Measurements from ENCODE around the gene RPL10. TPM values are rescaled to one million over a fixed set of nuclear protein-coding genes. Genes with fewer than 3 reads are reported as not detected.
A peak's percentile ranks its signal among the peaks of the same experiment; 100 is the strongest.

RPL10 gene
- total and polyA plus RNA-seq, 2 of the 13 experiments (the other 11 are each of a cell fraction or from before 2014, with no cell fraction given) = 2,381 to 4,713 TPM

- TF ChIP-seq SKIL (CRISPR knock-in tag; IDR thresholded peaks at IDR 0.05; ENCODE audit: borderline replicate concordance) (peak; percentile 36; the same call in 1 of the 2 replicates), SP140L (CRISPR knock-in tag; IDR thresholded peaks at IDR 0.05; ENCODE audit: borderline replicate concordance) (no peak), MYNN (CRISPR knock-in tag; IDR thresholded peaks at IDR 0.05; ENCODE audit: low read depth) (0 out of 2 replicates have a peak, but pooled peaks have one; percentile 42), ZSCAN20 (CRISPR knock-in tag; IDR thresholded peaks at IDR 0.05; ENCODE audit: borderline replicate concordance) (no peak), BORCS8-MEF2B (CRISPR knock-in tag; IDR thresholded peaks at IDR 0.05) (peak; percentile 57; the same call in 1 of the 2 replicates), ARNTL (CRISPR knock-in tag; IDR thresholded peaks at IDR 0.05) (no peak), SAP130 (CRISPR knock-in tag; IDR thresholded peaks at IDR 0.05; ENCODE audit: low read depth) (peak; percentile 91), ZNF747 (CRISPR knock-in tag; IDR thresholded peaks at IDR 0.05; ENCODE audit: borderline replicate concordance) (peak; percentile 33; the same call in 1 of the 2 replicates), ZNF720 (CRISPR knock-in tag; IDR thresholded peaks at IDR 0.05) (no peak), ZMYM2 (CRISPR knock-in tag; IDR thresholded peaks at IDR 0.05) (no peak), PAF1 (CRISPR knock-in tag; IDR thresholded peaks at IDR 0.05) (no peak), ZNF143 (CRISPR knock-in tag; IDR thresholded peaks at IDR 0.05) (no peak), ZFP82 (CRISPR knock-in tag; IDR thresholded peaks at IDR 0.05; ENCODE audit: borderline replicate concordance) (no peak), TMF1 (CRISPR knock-in tag; IDR thresholded peaks at IDR 0.05; ENCODE audit: low read depth) (peak; percentile 29; the same call in 1 of the 2 replicates), U2AF2 (IDR thresholded peaks at IDR 0.05; ENCODE audit: low read depth, low read length) (no peak), PCBP2 (optimal IDR thresholded peaks at IDR 0.05; ENCODE audit: low read depth, low read length, poor library complexity, severe bottlenecking) (no peak), KAT7 (CRISPR knock-in tag; IDR thresholded peaks at IDR 0.05; ENCODE audit: borderline replicate concordance) (no peak), ZNF607 (CRISPR knock-in tag; IDR thresholded peaks at IDR 0.05; ENCODE audit: borderline replicate concordance) (no peak), PCBP1 (IDR thresholded peaks at IDR 0.05; ENCODE audit: borderline replicate concordance, low read depth, low read length) (no peak), PHF8 (CRISPR knock-in tag; IDR thresholded peaks at IDR 0.05) (peak; percentile 61), ZNF274 (CRISPR knock-in tag; IDR thresholded peaks at IDR 0.05) (peak; percentile 72), ZNF10 (CRISPR knock-in tag; IDR thresholded peaks at IDR 0.05; ENCODE audit: borderline replicate concordance, low read depth) (no peak)
- TF ChIP-seq, protein P1, sequence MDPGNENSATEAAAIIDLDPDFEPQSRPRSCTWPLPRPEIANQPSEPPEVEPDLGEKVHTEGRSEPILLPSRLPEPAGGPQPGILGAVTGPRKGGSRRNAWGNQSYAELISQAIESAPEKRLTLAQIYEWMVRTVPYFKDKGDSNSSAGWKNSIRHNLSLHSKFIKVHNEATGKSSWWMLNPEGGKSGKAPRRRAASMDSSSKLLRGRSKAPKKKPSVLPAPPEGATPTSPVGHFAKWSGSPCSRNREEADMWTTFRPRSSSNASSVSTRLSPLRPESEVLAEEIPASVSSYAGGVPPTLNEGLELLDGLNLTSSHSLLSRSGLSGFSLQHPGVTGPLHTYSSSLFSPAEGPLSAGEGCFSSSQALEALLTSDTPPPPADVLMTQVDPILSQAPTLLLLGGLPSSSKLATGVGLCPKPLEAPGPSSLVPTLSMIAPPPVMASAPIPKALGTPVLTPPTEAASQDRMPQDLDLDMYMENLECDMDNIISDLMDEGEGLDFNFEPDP (CRISPR knock-in tag; conservative IDR thresholded peaks at IDR 0.05) = no peak
- TF ChIP-seq, protein P2, sequence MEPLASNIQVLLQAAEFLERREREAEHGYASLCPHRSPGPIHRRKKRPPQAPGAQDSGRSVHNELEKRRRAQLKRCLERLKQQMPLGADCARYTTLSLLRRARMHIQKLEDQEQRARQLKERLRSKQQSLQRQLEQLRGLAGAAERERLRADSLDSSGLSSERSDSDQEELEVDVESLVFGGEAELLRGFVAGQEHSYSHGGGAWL (CRISPR knock-in tag; IDR thresholded peaks at IDR 0.05) = peak; percentile 50; the same call in 1 of the 2 replicates
- TF ChIP-seq, protein P3, sequence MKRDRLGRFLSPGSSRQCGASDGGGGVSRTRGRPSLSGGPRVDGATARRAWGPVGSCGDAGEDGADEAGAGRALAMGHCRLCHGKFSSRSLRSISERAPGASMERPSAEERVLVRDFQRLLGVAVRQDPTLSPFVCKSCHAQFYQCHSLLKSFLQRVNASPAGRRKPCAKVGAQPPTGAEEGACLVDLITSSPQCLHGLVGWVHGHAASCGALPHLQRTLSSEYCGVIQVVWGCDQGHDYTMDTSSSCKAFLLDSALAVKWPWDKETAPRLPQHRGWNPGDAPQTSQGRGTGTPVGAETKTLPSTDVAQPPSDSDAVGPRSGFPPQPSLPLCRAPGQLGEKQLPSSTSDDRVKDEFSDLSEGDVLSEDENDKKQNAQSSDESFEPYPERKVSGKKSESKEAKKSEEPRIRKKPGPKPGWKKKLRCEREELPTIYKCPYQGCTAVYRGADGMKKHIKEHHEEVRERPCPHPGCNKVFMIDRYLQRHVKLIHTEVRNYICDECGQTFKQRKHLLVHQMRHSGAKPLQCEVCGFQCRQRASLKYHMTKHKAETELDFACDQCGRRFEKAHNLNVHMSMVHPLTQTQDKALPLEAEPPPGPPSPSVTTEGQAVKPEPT (CRISPR knock-in tag; IDR thresholded peaks at IDR 0.05; ENCODE audit: low read depth) = no peak
Measured at GRCh38 chrX:154371017-154371788, 27.0 kb upstream of the RPL10 start (continued).

Measured in HepG2 (cell line).